ENCODE data around the gene RALBP1.

DNA sequence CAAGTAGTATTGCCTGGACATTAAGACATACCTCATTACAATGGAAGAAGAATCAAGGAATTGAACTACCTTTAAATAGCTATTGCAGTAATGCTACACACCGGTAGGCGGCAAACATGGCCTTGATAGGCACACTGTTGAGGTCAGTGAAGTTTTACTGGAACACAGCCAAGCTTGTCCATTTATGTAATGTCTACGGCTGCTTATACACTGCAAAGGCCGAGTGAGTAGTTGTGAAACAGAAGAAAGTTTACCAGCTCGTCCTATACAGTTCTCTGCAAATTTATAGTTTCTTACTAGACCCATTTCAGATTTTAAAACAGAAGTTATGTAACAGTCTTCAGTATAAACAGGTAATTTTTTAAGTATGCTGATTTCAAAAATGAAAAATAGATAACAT is 100.2 kb downstream of the RALBP1 start:
- TF ChIP-seq EZH2 (IDR thresholded peaks at IDR 0.05; ENCODE audit: borderline replicate concordance, low read length), result no peak
- TF ChIP-seq, protein P1, sequence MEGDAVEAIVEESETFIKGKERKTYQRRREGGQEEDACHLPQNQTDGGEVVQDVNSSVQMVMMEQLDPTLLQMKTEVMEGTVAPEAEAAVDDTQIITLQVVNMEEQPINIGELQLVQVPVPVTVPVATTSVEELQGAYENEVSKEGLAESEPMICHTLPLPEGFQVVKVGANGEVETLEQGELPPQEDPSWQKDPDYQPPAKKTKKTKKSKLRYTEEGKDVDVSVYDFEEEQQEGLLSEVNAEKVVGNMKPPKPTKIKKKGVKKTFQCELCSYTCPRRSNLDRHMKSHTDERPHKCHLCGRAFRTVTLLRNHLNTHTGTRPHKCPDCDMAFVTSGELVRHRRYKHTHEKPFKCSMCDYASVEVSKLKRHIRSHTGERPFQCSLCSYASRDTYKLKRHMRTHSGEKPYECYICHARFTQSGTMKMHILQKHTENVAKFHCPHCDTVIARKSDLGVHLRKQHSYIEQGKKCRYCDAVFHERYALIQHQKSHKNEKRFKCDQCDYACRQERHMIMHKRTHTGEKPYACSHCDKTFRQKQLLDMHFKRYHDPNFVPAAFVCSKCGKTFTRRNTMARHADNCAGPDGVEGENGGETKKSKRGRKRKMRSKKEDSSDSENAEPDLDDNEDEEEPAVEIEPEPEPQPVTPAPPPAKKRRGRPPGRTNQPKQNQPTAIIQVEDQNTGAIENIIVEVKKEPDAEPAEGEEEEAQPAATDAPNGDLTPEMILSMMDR (conservative IDR thresholded peaks at IDR 0.05 in 1 of 2, IDR thresholded peaks at IDR 0.05 in 1 of 2; ENCODE audit: extremely low read depth in 1 of 2, insufficient read depth in 1 of 2, low read depth in 1 of 2, low read length in 2 of 2), result peak; percentile 89 to 99
